GM18517 (cell line): ENCODE measurements around the gene NOSIP.

Source experiments
- ATAC-seq: cut with Tn5 transposase; IDR thresholded peaks from one replicate; pipeline ENCODE4 v1.9.1; 2021; ENCODE audit warnings: mild to moderate bottlenecking, moderate library complexity; ENCODE audit not compliant: unreplicated experiment

The NOSIP gene

DNA sequence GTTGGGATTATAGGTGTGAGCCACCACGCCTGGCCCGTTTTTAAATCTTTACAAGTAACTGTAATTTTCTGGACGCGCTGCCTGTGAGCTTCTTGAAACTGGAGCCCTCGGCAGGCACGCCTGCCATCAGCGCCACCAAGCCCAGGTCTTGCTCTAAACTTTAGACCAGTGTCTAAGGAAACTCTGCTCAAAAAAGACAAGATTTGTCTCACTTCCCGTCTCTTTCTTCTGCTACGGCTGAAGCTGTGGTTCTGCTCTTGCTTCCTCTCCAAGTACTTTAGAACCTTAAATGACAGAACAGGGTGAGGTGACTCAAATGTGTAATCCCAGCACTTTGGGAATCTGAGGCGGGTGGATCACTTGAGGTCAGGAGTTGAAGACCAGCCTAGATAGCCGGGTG, 27.6 kb downstream of the NOSIP start:
- ATAC-seq = no peak

DNA sequence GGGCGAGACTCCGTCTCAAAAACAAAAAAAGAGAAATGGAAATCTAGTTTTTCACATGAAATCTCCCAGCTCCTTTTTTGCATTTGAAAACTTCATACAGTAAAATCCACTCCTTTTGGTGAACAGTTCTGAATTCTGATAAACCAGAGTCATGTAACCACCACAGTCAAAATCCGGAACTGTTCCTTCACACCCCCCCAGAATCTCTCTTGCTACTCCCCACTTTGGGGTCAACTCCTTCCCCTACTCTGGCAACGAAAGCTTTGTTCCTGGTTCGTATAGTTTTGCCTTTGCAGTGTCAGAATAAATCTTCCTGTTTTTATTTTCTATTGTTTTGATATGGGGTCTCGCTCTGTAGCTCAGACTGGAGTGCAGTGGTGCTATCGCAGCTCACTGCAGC, 28.8 kb downstream of the NOSIP start:
- no peak for ATAC-seq

DNA sequence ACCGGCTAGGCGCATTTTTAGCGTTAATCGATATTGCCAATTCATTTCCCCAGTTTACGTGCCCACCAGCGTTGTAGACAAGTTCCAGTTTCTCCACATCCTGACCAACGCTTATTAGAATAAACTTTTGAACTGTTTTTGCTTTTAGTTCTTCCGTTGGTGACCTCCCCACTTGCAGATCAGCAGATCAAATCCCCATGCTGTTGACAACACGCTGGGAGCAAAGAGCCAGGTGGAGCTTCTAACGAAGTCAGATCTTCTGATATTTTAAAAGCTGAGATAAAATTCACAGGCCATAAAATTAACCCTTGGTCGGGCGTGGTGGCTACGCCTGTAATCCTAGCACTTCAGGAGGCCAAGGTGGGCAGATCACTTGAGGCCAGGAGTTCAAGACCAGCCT, 31.3 kb downstream of the NOSIP start:
- ATAC-seq = no peak

DNA sequence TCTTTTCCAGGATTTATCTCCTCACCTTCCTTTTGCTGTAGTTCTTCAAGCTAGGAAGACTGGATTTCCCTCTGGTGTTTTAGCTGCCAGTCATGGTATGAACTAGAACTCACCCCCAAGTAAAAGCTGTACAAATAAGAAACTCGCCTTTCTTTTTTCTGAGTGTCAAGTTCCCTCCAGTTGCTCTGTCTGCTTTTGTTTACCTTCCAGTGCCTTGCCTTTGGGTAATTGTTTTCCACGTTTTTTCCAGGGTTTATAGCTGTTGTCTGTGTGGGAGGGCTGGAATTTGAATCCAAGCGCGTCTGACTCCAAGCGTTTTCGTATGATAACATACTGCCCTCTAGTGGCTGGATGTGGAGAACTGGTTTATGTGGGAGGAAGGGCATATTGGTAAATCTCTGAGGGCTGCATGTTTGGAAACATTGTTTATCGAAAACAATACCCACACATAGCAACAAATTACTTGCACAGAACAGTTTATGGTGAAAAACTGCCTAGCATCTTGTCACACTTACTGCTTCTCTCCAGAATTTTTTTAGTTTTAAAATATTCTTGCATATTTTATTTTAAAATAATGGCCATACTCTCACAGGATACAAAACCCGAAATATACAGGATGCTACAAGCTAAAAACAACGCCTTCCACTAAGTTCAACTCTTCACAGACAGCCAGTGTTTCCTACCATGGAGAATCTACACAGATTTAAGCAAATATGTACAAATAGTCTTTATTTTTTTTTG, 33.4 kb downstream of the NOSIP start:
- no peak for ATAC-seq

DNA sequence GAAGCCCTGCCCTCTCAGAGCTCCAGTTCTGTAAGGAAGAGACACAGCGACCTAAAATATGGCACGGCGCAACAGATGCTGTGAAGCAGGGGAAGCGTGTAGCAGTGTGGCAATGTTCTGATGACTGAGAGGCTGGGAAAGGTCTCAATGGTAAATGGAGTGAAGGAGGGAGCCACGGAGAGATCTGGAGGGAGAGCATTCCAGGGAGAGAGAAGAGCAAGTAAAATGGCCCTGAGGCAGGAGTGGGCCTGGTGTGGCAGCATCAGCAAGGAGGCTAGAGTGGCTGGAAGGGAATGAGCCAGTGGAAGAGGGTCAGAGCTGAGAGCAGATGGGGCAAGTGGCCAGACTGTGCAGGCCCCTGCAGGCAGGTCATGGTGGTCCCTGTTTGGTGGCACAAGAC, 36.2 kb downstream of the NOSIP start:
- ATAC-seq = no peak

DNA sequence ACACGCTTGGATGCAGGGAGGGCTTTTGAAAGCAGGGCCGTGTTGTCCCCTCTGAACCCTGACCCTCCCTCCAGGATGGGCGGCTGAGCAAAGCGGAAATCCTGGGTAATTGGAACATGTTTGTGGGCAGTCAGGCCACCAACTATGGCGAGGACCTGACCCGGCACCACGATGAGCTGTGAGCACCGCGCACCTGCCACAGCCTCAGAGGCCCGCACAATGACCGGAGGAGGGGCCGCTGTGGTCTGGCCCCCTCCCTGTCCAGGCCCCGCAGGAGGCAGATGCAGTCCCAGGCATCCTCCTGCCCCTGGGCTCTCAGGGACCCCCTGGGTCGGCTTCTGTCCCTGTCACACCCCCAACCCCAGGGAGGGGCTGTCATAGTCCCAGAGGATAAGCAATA, 37.3 kb downstream of the NOSIP start:
- no peak for ATAC-seq

DNA sequence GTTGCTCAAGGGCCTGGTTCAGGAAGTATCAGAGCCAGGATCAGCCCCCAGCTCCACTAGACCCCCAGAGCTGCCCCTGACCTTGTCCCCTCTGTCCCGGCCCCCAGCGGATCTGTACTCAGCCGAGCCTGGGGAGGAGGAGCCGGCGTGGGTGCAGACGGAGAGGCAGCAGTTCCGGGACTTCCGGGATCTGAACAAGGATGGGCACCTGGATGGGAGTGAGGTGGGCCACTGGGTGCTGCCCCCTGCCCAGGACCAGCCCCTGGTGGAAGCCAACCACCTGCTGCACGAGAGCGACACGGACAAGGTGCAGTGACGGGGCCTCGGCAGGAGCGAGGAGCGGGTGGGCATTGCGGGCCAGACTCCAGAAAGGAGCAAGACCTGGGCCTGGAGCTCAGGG, 37.9 kb downstream of the NOSIP start:
- ATAC-seq = no peak

DNA sequence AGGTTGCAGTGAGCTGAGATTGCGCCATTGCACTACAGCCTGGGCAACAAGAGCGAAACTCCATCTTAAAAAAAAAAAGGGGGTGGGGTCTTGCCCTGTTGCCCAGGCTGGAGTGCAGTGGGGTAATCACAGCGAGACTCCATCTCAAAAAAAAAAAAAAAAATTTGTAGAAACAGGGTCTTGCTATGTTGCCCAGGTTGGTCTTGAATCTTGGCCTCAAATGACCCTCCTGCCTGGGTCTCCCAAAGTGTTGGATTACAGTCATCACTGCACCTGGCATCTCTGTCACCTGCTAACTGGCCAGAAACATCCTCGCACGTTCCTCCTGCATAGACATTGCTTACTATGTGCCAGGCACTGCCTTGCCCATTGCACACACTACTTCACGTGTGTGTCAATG, 38.4 kb downstream of the NOSIP start:
- no peak for ATAC-seq

DNA sequence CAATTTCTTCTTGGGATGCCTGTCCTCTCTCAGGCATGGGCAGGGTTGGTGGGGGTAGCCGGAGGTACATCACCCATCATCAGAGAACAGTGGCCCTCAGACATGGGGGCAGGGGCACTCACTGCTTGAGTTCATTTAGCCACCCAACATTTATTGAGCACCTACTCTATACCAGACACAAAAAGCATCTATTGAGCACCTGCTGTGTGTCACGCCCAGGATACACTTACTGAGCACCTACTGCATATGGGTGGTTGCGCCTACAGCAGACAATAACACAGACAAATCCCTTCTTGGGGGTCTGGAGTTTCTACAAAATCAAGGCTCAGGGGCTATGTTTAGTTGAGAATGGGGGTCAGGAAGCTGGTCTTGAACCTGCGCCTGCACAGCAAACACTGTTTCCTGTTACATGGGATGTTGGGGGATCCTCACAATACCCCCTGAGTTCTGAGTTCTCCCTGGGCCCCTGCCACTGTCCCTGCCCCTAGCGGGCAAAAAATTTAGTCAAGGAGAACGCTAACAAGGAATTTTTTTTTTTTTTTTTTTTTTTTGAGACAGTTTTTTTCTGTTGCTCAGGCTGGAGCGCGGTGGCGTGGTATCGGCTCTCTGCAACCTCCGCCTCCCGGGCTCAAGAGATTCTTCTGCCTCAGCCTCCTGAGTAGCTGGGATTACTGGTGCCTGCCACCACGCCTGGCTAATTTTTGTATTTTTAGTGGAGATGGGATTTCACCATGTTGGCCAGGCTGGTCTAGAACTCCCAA, 41.0 kb downstream of the NOSIP start:
- ATAC-seq = no peak

DNA sequence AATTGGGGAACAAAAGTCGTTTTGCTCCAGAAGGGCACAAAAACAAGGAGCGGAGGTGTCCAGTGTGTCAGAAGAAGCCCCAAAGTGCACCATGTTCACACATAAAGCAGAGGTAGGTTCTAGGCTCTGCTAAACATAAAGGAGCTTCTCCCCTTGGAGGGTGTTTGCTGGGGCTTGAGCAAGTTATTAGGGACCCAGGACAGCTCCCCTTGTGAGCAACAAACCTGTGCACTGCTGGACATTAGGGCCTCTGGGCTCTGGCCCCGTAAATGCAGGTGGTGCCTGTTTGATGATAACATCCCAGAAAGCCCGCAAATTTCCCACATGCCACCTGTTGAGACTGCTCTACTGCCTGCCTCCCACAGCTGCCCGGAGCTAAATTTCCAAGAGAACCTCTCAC, 41.7 kb downstream of the NOSIP start:
- no peak for ATAC-seq

DNA sequence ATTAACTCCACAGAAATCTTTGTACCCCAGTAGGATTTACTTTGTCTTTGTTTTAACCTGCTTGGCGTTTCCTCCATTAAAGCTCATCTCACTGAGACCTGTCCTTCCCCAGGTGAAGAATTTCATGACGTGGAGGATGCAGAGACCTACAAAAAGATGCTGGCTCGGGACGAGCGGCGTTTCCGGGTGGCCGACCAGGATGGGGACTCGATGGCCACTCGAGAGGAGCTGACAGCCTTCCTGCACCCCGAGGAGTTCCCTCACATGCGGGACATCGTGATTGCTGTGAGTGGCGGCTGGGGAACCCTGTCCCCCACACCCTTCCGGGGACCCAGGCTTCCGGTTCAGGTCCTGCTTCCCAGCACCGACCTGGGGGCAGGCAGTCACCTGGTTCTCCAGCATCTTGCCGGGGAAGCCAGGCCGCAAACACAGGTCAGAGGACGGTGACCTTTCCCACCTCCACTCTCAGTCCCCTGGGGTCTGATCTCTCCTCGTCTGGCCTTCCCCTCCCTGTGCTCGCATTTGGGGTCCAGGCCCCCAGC, 43.4 kb downstream of the NOSIP start:
- ATAC-seq = no peak

DNA sequence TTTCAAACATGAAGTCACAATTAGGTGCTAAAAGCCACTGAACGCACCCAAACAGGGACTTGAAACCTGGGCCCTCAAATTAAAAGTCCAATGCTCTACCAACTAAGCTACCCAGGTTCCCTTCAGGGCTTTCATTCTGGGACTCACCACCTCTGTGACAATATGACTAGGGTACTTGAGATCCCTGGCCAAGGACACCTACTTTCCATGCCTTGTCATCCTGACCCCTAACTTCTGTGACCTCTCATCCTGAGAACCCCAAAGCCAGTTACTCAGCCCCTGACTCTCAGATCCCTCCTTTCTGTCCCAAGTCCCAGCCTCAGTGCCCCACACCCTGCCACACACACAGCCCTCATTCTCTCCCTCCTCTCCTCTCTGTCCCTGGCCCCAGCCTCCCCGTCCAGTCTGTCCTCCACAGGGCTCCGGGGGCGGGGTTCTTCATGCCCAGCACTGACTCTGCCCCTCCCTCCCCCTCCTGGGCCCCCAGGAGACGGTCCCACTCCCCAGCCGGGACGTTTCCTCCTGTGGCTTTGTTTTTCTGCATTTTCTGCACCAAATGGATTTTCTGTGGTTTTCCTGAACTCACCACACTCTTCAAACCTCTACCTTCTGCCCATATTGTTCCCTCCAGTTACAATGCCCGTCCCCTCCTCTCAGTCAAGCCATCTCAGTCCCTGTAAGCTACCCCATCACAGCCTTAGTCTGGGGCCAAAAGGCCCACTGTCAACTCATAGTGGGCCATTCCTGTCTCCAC, 45.5 kb downstream of the NOSIP start:
- ATAC-seq = no peak

DNA sequence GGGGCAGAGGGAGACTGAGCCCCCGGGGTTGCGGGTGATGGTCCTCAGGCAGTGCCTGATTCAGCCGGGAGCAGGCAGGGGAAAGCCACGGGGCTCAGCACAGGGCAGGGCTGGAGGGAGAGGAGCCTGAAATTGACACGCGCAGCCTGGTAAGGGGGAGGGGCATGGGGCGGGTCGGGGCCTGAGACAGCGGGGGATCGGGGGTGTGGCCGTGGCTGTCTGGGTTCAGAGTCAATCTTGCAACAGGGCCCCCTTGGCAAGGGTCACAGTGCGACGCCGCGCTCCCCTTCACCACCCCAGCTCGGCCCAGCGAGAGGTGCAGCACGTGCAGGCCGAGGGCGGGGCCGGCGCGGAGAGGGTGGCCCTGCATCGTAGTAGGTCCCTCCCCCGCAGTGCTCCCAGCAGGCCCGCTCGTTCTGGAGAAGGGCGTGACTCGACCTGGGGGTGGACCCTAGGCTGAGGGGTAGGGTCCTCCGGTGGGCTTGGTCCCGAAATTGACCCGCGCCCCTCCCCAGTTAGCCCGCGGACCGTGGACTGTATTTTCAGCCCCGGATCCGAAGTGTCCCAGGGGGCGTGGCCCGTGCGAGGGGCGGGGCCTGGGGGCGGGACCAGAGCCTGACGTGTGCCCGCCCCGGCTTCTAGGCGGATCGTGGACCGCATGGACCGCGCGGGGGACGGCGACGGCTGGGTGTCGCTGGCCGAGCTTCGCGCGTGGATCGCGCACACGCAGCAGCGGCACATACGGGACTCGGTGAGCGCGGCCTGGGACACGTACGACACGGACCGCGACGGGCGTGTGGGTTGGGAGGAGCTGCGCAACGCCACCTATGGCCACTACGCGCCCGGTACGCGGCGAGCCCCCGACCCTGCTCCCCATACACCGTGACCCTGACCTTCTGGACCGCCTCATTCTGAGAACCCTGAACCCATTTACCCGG, 46.5 kb downstream of the NOSIP start:
- peak; percentile 57 for ATAC-seq

DNA sequence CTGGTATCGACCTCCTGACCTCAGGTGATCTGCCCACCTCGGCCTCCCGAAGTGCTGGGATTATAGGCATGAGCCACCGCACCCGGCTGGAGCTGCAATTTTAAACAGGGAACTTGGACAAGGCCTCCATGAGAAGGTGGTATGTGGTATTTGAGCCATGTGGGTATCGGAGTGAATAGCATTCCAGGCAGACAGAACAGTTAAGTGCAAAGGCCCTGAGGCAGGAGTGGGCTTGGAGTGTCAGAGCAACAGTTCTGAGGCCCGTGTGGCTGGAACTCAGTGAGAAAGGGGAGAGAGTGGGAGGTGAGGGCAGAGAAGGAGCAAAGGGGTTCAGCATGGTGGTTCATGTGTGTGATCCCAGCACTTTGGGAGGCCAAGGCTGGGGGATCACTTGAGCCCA, 49.6 kb downstream of the NOSIP start:
- no peak for ATAC-seq

DNA sequence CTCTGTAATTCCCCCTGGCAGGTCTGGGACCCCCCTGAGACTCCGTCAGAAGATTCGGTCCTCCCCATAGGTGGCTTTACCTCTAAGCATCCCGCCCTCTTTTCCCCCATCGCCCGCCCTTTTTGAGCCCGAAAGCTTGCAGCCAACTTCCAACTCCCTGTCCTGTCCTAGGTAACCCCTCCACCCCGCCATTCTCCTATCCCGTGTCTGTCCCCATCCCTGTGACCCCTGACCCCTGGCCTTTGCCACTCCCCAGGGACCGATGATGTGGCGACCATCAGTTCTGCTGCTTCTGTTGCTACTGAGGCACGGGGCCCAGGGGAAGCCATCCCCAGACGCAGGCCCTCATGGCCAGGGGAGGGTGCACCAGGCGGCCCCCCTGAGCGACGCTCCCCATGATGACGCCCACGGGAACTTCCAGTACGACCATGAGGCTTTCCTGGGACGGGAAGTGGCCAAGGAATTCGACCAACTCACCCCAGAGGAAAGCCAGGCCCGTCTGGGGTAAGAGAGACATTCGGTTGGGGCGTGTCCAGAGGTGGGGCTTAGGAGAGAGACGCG, 52.1 kb downstream of the NOSIP start:
- no peak for ATAC-seq

DNA sequence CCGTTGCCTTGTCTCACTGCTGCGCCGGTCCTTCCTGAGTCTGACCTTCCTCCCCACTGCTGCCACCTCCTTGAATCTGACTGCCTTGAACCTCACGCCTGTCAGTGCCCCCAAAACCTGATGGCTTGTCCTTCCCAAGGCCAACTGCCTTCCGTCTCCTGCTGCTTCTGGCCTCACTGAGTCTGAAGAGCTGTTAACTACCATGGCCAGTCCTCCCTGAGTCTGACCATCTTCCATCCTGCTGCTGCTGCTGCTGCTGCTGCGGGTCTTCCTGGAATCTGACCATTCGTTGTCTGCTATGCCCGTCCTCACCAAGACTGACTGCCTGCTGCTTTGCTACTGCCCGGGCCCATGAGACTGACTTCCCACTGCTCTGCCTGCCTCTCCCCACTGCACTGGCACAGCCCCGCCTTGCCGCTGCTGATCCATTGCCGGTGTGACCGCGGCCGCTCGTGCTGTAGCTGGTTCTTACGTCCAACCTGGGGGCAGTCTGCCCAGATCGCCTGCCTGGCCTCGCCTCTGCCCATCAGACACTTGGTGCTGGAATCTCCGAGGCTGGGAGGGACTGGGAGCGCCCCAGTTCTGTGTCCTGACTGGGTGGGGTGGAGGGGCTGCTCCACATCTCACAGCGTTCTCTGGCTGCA, 55.4 kb downstream of the NOSIP start:
- no peak for ATAC-seq

DNA sequence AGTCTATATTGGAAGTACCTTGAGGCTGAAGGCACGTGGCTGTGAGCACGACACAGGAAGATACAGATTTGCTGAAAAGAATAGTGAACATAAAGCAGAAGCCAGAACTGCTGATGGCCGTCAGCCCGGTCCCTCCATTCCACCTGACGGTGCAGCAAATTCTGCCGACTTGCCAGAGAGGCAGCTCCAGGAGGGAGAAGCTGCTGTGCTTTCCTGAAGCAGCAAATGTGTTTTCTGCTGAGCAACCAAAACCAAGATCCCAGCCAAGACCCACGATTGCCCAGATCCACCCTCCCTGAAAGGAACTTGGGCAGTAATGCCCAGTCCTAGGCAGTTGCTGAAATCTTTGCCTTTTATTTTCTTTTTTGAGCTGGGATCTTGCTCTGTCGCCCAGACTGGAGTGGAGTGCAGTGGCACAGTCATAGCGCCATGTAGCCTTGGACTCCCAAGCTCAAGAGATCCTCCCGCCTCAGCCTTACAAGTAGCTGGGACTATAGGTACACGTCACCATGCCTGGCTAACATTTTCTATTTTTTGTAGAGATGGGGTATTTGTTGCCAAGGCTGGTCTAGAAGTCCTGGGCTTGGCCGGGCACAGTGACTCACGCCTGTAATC, 59.5 kb downstream of the NOSIP start:
- ATAC-seq = no peak

DNA sequence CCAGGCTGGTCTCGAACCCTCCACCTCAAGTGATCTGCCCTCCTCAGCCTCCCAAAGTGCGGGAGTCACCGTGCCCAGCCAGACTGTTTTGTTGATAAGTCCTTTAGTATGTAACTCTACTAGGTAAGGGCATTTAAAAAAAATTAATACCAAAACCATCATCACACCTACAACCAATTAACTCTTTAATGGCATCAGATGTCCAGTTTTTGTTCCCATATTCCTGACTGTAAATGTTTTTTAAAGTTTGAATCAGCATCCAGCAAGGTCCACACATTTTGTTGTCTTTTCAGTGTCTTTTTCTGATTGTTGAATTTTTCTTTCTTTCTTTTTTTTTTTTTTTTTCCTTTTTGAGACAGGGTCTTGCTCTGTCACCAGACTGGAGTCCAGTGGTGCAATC, 62.3 kb downstream of the NOSIP start:
- ATAC-seq = no peak

DNA sequence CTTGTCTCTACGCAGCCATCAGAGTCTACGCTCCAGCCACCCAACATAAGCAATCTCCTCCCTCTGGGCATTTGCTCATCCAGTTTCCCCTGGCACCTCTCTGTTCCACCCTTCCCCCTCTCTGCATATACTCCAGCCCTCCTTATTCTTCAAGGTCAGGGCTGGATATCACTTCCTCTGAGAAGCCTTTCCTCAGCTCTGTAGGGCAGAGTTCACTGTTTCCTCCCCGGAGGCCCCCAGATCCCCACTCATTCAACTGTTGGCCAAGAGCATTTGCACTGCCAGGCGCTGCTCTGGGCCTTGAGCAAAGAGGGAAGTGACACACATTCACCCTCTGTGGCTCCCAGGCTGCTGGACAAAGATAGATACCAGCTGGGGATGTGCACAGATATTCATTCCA, 64.6 kb downstream of the NOSIP start:
- ATAC-seq = no peak
